GM11168 (cell line): ENCODE data around the gene MYO16.

ENCODE experiments used
- in situ Hi-C: fragments of 300-500 bp; cut with MboI; formaldehyde crosslinking; loops from one replicate; pipeline ENCODE4 v1.12.0; 2022; ENCODE audit warnings: low sequenced_read_pairs; ENCODE audit not compliant: unreplicated experiment

Gene MYO16

GRCh38 chr13:109000207-109000606, 370.8 kb downstream of the MYO16 start:
- in situ Hi-C loops: no loop called here

- in situ Hi-C loops: no loop called here
Measured at GRCh38 chr13:109002934-109003333, 373.5 kb downstream of the MYO16 start.

GRCh38 chr13:109007946-109008345, 378.5 kb downstream of the MYO16 start:
- in situ Hi-C loops: no loop called here

GRCh38 chr13:109009756-109010155, 380.3 kb downstream of the MYO16 start:
- in situ Hi-C loops: no loop called here

GRCh38 chr13:109010912-109011311, 381.5 kb downstream of the MYO16 start:
- in situ Hi-C loops: no loop called here

- in situ Hi-C loops: no loop called here
Measured at GRCh38 chr13:109012115-109012514, 382.7 kb downstream of the MYO16 start.

- in situ Hi-C loops: no loop called here
Measured at GRCh38 chr13:109021558-109021957, 392.1 kb downstream of the MYO16 start.

GRCh38 chr13:109024611-109025010, 395.2 kb downstream of the MYO16 start:
- in situ Hi-C loops: no loop called here

GRCh38 chr13:109026266-109026665, 396.9 kb downstream of the MYO16 start:
- in situ Hi-C loops: no loop called here

- in situ Hi-C loops: no loop called here
Measured at GRCh38 chr13:109028624-109029023, 399.2 kb downstream of the MYO16 start.

- in situ Hi-C loops: no loop called here
Measured at GRCh38 chr13:109033090-109033489, 403.7 kb downstream of the MYO16 start.

GRCh38 chr13:109036078-109036780, 406.8 kb downstream of the MYO16 start:
- in situ Hi-C loops: no loop called here

- in situ Hi-C loops: no loop called here
Measured at GRCh38 chr13:109043636-109044035, 414.2 kb downstream of the MYO16 start.

- in situ Hi-C loops: no loop called here
Measured at GRCh38 chr13:109055850-109056249, 426.4 kb downstream of the MYO16 start.

GRCh38 chr13:109058087-109058486, 428.7 kb downstream of the MYO16 start:
- in situ Hi-C loops: no loop called here

GRCh38 chr13:109072505-109072904, 443.1 kb downstream of the MYO16 start:
- in situ Hi-C loops: no loop called here

GRCh38 chr13:109074436-109074835, 445.0 kb downstream of the MYO16 start:
- in situ Hi-C loops: no loop called here

GRCh38 chr13:109074853-109075252, 445.4 kb downstream of the MYO16 start:
- in situ Hi-C loops: no loop called here

- in situ Hi-C loops: no loop called here
Measured at GRCh38 chr13:109087916-109088623, 458.7 kb downstream of the MYO16 start.

GRCh38 chr13:109088624-109088917, 459.2 kb downstream of the MYO16 start:
- in situ Hi-C loops: no loop called here

GRCh38 chr13:109090796-109091195, 461.4 kb downstream of the MYO16 start:
- in situ Hi-C loops: no loop called here

GRCh38 chr13:109091249-109091648, 461.8 kb downstream of the MYO16 start:
- in situ Hi-C loops: no loop called here
